Lower leg skin (tissue), 4 donors: ENCODE data around the gene RASSF4. TPM values are rescaled to one million over a fixed set of nuclear protein-coding genes. Genes with fewer than 3 reads are reported as not detected.

ENCODE experiments used
- DNase-seq, 2 donors: peaks; one replicate each; pipeline ENCODE4 v3.0.0-alpha.2; 2019; ENCODE audit warnings: low spot score in 2 of 2
- H3K4me3 ChIP-seq: fragments of 200-600 bp; sonication (generic); 2 replicates; pipeline ENCODE4 v1.5.1; 2017; ENCODE audit warnings: mild to moderate bottlenecking, low read depth; ENCODE audit not compliant: poor library complexity, severe bottlenecking
- CTCF ChIP-seq, 3 donors: fragments of 450-650 bp; IDR thresholded peaks; one replicate each; pipeline ENCODE4 v1.5.1; 2016; ENCODE audit warnings: antibody characterized with exemption in 3 of 3, mild to moderate bottlenecking in 3 of 3, moderate library complexity in 2 of 3
- POLR2A ChIP-seq, 2 donors: fragments of 450-650 bp; IDR thresholded peaks; one replicate each; pipeline ENCODE4 v1.6.1; 2016 to 2017; ENCODE audit warnings: antibody characterized with exemption in 2 of 2, mild to moderate bottlenecking in 1 of 2, moderate library complexity in 1 of 2
- WGBS, 2 donors: methylation state at CpG; one replicate each; pipeline ENCODE4 v1.1.5; 2018; 5-methylcytosine and 5-hydroxymethylcytosine counted together
- intact Hi-C: fragments of 100-400 bp; cut with DNase I; formaldehyde crosslinking; loops from one replicate; pipeline ENCODE4 v1.15.0; 2023; ENCODE audit warnings: low total_unique reads
- total RNA-seq, 4 donors: library from RNA; depleted of rRNA; stranded (reverse); fragments of >200 nt; gene quantifications; one replicate each; pipeline ENCODE4 v1.1.0, GENCODE V29; 2016

Gene RASSF4
- total RNA-seq, 4 donors from 2014 or later, result 4.4 to 11.0 (median 8.9) TPM

GRCh38 chr10:44913350-44914081 lies 46.1 kb upstream of the RASSF4 start:
- intact Hi-C loops, result no loop called here
- TF ChIP-seq POLR2A (IDR thresholded peaks at IDR 0.05), result no peak
- no peak for TF ChIP-seq CTCF (IDR thresholded peaks at IDR 0.05)
- 71 to 81% methylated on average over 12 of the region's 12 CpGs for WGBS, 2 donors
- DNase-seq, result no peak
- no peak overlapping the region for H3K4me3 ChIP-seq

- TF ChIP-seq CTCF (IDR thresholded peaks at IDR 0.05) (no peak), POLR2A (IDR thresholded peaks at IDR 0.05) (no peak)
- no peak for DNase-seq
- 83 to 93% methylated on average over 2 of the region's 2 CpGs for WGBS, 2 donors
- intact Hi-C loops, result no loop called here
- no peak overlapping the region for H3K4me3 ChIP-seq
These were observed 44.7 kb upstream of the RASSF4 start for GRCh38 chr10:44914891-44915290.

- intact Hi-C loops, result no loop called here
- no peak for DNase-seq
- TF ChIP-seq CTCF (IDR thresholded peaks at IDR 0.05), result no peak
- no peak for TF ChIP-seq POLR2A (IDR thresholded peaks at IDR 0.05)
- WGBS, 2 donors, result 87 to 90% methylated on average over 2 of the region's 2 CpGs
- H3K4me3 ChIP-seq, result no peak overlapping the region
These were observed 43.2 kb upstream of the RASSF4 start for GRCh38 chr10:44916429-44916828.

- DNase-seq, result peak in 1 of 2 donors; percentile 13
- intact Hi-C loops, result no loop called here
These were observed 41.8 kb upstream of the RASSF4 start for GRCh38 chr10:44917848-44918247.

GRCh38 chr10:44920252-44920651 lies 39.4 kb upstream of the RASSF4 start:
- no peak overlapping the region for H3K4me3 ChIP-seq
- intact Hi-C loops, result no loop called here
- DNase-seq, result peak in 1 of 2 donors; percentile 46
- 82 to 97% methylated on average over 3 of the region's 3 CpGs for WGBS, 2 donors
- no peak for TF ChIP-seq CTCF (IDR thresholded peaks at IDR 0.05)
- no peak for TF ChIP-seq POLR2A (IDR thresholded peaks at IDR 0.05)

More at GRCh38 chr10:44917848-44918247, 41.8 kb upstream of the RASSF4 start:
- H3K4me3 ChIP-seq, result no peak overlapping the region
- 57 to 68% methylated on average over 3 of the region's 3 CpGs for WGBS, 2 donors
- TF ChIP-seq CTCF (IDR thresholded peaks at IDR 0.05) (no peak), POLR2A (IDR thresholded peaks at IDR 0.05) (no peak)

GRCh38 chr10:44921061-44921460 lies 38.5 kb upstream of the RASSF4 start:
- H3K4me3 ChIP-seq, result no peak overlapping the region
- WGBS, 2 donors, result 91 to 93% methylated on average over 5 of the region's 5 CpGs
- TF ChIP-seq POLR2A (IDR thresholded peaks at IDR 0.05) (no peak), CTCF (IDR thresholded peaks at IDR 0.05) (no peak)
- DNase-seq, result peak in 1 of 2 donors; percentile 69
- intact Hi-C loops, result no loop called here
